ENCODE measurements around the gene CRYBB3.
"Not testable (repeated sequence)": the region's sequence is repeated elsewhere in the genome, so short reads cannot be mapped to it uniquely, and the experiment has no call there.

The CRYBB3 gene

GRCh38 chr22:25204547-25204946 lies 4.9 kb downstream of the CRYBB3 start:
- DNase-seq (ENCODE audit: low read depth in 2 of 3, low spot score in 1 of 3) = not testable (repeated sequence)

- DNase-seq (ENCODE audit: low read depth in 2 of 3, low spot score in 1 of 3) = no peak
Observed at GRCh38 chr22:25205847-25206246, 6.2 kb downstream of the CRYBB3 start.

- DNase-seq (ENCODE audit: low read depth in 2 of 3, low spot score in 1 of 3) = no peak
Observed at GRCh38 chr22:25206998-25207397, 7.3 kb downstream of the CRYBB3 start.

GRCh38 chr22:25207553-25208157 lies 8.0 kb downstream of the CRYBB3 start:
- no peak for DNase-seq (ENCODE audit: low read depth in 2 of 3, low spot score in 1 of 3)

DNA sequence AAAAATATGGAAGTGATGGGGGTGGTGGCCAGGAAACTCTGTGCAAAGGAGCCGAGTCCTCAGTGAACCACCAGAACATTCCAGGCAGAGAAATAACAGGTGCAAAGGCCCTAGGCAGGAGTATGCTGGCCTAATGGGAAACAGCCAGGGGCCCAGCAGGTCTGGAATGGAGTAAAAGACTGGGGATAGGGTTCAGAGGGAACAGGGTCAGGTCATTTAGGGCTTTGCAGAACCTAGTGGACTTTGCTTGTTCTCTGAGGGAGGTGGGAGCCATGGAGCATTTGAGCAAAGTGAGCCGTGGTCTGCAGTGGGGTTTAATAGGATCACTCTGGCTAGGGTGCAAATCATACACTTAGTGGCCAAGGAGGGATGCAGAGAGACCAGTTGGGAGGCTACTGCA lies 8.7 kb downstream of the CRYBB3 start:
- DNase-seq (ENCODE audit: low read depth in 2 of 3, low spot score in 1 of 3) = no peak

DNA sequence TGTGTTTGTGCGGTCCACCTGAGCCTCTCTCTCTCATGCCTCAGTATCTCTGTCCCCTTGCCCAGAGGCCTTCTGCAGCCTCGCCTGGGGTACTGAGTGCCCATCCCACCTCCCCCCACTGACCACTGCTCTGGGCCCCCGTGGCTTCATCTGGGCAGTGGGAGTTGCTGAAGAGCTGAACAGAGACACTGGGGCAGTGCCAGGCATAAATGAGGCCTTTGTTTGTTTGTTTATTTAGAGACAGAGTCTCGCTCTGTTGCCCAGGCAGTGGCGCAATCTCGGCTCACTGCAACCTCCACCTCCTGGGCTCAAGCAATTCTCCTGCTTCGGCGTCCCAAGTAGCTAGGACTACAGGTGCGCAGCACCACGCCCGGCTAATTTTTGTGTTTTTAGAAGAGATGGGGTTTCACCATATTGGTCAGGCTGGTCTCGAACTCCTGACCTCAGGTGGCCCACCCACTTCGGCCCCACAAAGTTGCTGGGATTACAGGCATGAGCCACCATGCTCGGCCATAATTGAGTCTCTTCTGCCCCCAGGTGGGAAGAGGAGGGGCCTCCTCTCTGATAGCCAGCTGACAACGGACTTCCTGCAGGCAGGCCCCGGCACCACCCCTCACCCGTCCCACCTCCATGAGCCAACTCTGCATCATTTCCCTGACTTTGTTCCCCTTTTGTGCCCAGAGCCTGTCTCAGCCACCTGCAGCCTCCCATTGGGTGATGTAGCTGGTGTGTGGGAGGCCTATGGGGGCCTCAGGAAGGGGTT lies 9.3 kb downstream of the CRYBB3 start:
- no peak for DNase-seq (ENCODE audit: low read depth in 2 of 3, low spot score in 1 of 3)

- DNase-seq (ENCODE audit: low read depth in 2 of 3, low spot score in 1 of 3) = no peak
Observed at GRCh38 chr22:25210793-25211192, 11.1 kb downstream of the CRYBB3 start.

- no peak for DNase-seq (ENCODE audit: low read depth in 2 of 3, low spot score in 1 of 3)
Observed at GRCh38 chr22:25212337-25212736, 12.7 kb downstream of the CRYBB3 start.

DNA sequence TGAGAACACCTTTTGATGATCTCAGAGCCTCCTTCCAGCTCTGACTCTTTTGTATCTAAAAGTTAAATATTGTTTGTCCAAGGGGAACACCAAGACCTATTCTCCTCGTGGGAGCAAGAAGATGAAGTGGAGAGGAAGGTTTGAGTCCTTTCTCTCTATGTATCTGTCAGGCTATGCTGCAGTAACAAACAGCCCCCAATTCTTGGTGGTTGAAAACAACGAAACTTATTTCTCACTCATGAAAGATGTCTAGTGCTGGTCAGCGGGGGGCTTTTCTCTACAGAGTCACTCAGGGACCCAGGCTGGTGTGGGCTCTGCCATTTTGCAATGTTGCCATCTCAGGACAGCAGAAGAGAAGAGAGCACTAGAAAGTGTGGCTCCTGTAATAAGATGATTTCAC lies 13.6 kb downstream of the CRYBB3 start:
- DNase-seq (ENCODE audit: low read depth in 2 of 3, low spot score in 1 of 3) = no peak

GRCh38 chr22:25216230-25216629 lies 16.6 kb downstream of the CRYBB3 start:
- DNase-seq (ENCODE audit: low read depth in 2 of 3, low spot score in 1 of 3) = no peak

DNA sequence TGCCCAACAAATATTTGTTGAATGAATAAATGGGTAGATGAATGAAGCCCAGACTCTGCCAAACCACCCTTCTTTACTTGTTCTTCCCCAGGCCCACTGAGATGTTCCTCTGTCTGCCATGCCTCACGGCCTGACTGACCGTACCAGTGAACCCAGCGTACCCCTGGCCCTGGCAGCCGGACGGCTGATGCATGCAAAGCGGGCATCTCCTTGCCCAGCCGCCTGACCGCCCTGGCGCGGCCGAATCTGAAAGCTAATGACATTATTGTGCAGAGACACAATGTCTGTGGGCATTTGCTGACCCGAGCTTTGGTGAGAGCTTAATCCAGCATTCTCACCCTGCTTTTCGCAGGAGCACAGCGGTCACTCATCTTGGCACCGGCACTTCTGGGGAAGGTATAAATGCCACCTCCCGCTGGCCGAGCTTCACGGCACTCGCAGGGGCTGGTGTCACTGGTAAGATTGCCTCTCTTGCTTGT lies 19.6 kb downstream of the CRYBB3 start, which contains the start of gene CRYBB2:
Gene CRYBB2 (plus strand): TSS at position 429 of the 479 bp plus-strand sequence. CDS start 1,791 bp downstream, outside the sequence.
- no peak for DNase-seq (ENCODE audit: low read depth in 2 of 3, low spot score in 1 of 3)

- DNase-seq (ENCODE audit: low read depth in 2 of 3, low spot score in 1 of 3) = no peak
Observed at GRCh38 chr22:25219948-25220442, 20.3 kb downstream of the CRYBB3 start.

GRCh38 chr22:25221790-25222189 lies 22.1 kb downstream of the CRYBB3 start:
- DNase-seq (ENCODE audit: low read depth in 2 of 3, low spot score in 1 of 3) = no peak

DNA sequence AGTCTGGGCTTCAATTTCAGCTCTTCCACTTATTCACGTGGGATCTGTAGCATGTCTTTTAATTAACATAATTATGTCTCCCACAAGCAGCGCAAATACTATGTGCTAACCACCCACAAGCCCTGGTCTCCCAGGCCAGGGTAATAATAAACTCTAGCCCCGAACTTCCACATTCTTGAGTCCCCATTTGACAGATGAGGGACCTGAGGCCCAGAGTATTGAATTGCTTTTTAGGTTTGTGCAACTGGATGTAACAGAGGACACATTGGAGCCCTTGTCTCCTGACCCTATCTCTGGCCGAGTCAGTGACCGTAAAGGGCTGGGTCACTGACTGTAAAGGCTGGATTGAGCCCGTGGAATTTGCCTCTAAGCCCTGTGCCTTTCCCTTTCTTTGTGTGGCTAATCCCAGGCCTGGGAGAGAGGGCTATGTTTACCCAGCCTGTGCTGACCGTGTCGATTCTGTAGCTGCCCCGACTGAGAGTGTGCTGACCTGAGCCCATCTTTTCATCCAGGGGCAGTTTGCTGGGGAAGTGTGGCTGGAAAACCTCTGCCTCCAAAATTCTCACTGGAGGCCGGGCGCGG lies 23.7 kb downstream of the CRYBB3 start:
- no peak for DNase-seq (ENCODE audit: low read depth in 2 of 3, low spot score in 1 of 3)

GRCh38 chr22:25228822-25229221 lies 29.2 kb downstream of the CRYBB3 start:
- DNase-seq (ENCODE audit: low read depth in 2 of 3, low spot score in 1 of 3) = no peak

DNA sequence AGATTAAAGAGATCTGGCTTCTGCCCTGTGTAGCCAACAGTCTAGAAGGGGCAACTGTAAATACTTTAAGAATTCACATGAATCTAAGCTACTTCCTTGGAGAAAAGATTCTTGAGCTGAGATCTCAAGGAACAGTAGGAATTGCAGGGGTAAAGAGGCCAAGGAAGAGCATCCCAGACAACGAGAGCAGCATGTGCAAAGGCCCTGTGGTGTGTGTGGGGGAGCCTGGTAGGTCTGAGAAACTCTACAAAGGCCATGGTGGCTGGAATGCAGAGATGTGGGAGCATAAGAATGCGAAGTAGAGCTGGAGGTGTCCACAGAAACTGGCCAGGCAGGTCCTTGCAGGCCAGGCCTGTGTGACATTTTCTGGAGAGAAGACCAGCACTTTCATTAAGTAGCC lies 31.1 kb downstream of the CRYBB3 start:
- DNase-seq (ENCODE audit: low read depth in 2 of 3, low spot score in 1 of 3) = not testable (repeated sequence)

GRCh38 chr22:25232301-25232700 lies 32.6 kb downstream of the CRYBB3 start:
- no peak for DNase-seq (ENCODE audit: low read depth in 2 of 3, low spot score in 1 of 3)

DNA sequence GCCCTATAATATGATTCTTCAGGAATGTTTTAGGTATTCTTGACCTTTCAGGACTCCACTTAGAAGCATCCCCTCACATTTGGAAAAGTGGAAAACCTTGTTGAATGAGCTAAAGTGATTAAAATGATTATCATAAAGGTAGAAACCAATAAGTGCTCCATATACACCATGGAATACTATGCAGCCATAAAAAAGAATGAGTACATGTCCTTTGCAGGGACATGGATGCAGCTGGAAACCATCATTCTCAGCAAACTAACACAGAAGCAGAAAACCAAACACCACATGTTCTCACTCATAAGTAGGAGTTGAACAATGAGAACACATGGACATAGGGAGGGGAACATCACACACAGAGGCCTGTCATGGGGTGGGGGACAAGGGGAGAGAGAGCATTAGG lies 34.0 kb downstream of the CRYBB3 start:
- DNase-seq (ENCODE audit: low read depth in 2 of 3, low spot score in 1 of 3) = not testable (repeated sequence)

DNA sequence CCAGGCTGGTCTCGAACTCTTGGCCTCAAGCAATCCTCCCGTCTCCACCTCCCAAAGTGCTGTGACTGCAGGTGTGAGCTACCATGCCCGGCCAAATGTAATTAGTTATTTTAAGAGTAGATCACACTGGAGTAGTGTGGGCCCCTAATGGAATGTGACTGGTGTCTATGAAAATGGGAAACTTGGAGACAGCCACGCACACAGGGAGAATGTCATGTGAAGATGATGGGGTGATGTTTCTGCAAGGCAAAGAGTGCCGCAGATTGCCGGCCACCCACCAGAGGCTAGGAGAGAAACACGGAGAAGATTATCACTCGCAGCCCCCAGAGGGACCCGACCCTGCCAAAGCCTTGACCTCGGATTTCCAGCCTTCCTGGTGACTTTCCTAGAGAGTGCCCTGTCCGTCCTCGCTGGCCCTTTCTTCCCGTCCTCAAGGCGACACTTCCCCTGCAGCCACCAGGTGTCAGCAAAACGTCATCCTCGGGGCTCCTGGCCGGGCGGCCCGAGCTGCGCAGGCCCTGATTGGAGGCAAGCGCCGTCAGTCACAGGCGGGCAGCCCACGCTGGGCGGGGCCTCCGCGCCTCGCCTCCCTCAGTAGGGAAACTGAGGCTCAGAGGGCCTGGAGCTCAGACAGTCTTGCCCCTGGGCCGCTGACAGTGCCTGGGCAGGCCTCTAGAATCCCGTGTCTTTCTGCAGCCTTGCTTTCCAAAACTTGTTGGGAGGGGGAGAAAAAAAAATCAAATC lies 36.1 kb downstream of the CRYBB3 start:
- peak; percentile 52 to 73 (median 68) for DNase-seq (ENCODE audit: low read depth in 2 of 3, low spot score in 1 of 3)

DNA sequence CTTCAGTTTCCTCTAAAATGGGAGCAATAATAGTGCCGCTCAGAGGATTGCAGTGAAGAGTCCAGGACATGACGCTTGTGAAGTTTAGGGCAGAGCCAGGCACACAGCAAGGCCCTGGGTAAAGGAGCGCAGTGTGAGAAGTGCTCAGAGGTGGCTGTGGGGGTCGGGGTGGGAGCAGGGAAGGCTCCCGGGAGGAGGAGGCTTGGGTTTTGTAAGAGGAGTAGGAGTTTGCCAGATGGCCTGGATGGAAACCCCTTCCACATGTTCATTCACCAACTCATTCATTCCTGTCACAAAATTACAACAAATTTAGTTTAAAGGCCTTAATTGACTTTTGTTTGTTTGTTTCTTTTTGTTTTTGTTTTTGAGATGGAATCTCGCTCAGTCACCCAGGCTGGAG lies 36.8 kb downstream of the CRYBB3 start:
- no peak for DNase-seq (ENCODE audit: low read depth in 2 of 3, low spot score in 1 of 3)

DNA sequence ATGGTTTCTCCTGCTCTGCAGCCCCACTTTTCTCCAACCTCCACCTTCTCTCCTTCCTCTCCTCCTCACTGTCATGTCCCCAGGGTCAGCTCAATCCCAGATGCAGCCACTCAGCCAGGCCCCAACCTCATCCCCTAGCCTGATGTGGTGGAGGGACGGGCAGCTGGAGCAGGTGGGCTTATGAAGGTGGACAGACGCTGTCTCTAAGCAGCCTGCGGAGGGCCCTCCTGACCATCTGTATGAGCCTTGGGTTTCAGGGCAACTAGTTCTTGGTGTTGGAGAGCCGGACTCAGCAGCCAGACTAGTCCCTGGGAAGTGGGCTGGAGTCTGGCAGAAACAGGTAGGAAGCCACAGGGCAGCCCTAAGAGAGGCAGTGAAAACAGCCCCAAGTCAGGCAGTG lies 37.8 kb downstream of the CRYBB3 start:
- no peak for DNase-seq (ENCODE audit: low read depth in 2 of 3, low spot score in 1 of 3)

All from stimulated activated CD4-positive, alpha-beta T cell treated with anti-CD3 and anti-CD28 coated beads, Interleukin-12 subunit alpha, Interleukin-12 subunit beta, amount 100 ng/mL, for 48 hours (primary cell).